Epithelial cell of esophagus (primary cell): ENCODE data around the gene GPC3.

ENCODE experiments used
- DNase-seq: peaks from one replicate; pipeline ENCODE4 v3.0.0; 2010; ENCODE audit warnings: low read depth
- H3K4me3 ChIP-seq: 2 replicates; pipeline ENCODE4 v1.5.1; 2011; ENCODE audit warnings: mild to moderate bottlenecking, low read length, control low read depth
- CTCF ChIP-seq: IDR thresholded peaks from 2 replicates; pipeline ENCODE4 v1.5.1; 2011; ENCODE audit warnings: low read depth, mild to moderate bottlenecking, low read length, control low read depth, inconsistent platforms; ENCODE audit not compliant: insufficient read depth; ENCODE audit errors: missing control alignments

Gene GPC3

GRCh38 chrX:133640161-133641015 is 345.0 kb downstream of the GPC3 start:
- TF ChIP-seq CTCF = no peak
- DNase-seq = peak; percentile 53
- no peak overlapping the region for H3K4me3 ChIP-seq

- no peak overlapping the region for H3K4me3 ChIP-seq
- no peak for TF ChIP-seq CTCF
- DNase-seq = no peak
These were observed 345.7 kb downstream of the GPC3 start for GRCh38 chrX:133639726-133640125.

GRCh38 chrX:133638285-133638684 is 347.1 kb downstream of the GPC3 start:
- no peak for TF ChIP-seq CTCF
- H3K4me3 ChIP-seq = no peak overlapping the region
- DNase-seq = peak; percentile 52

- H3K4me3 ChIP-seq = no peak overlapping the region
- DNase-seq = no peak
- TF ChIP-seq CTCF = no peak
These were observed 347.6 kb downstream of the GPC3 start for GRCh38 chrX:133637765-133638164.

GRCh38 chrX:133636009-133636408 is 349.4 kb downstream of the GPC3 start:
- no peak overlapping the region for H3K4me3 ChIP-seq
- DNase-seq = no peak
- no peak for TF ChIP-seq CTCF

GRCh38 chrX:133634416-133634815 is 351.0 kb downstream of the GPC3 start:
- no peak for TF ChIP-seq CTCF
- no peak overlapping the region for H3K4me3 ChIP-seq
- DNase-seq = no peak

- no peak overlapping the region for H3K4me3 ChIP-seq
- TF ChIP-seq CTCF = no peak
- no peak for DNase-seq
These were observed 351.4 kb downstream of the GPC3 start for GRCh38 chrX:133633950-133634349.
